NCI-H345 treated with DMSO at 0.1 percent for 48 hours (cell line): ENCODE results near the gene SCARF2.
"Not testable (repeated sequence)": the region's sequence is repeated elsewhere in the genome, so short reads cannot be mapped to it uniquely, and the experiment has no call there.

Experiments used
- DNase-seq: peaks from one replicate; lab custom pipeline; 2025; ENCODE audit not compliant: unreplicated experiment; lab: John Stamatoyannopoulos, UW

SCARF2 gene

DNA sequence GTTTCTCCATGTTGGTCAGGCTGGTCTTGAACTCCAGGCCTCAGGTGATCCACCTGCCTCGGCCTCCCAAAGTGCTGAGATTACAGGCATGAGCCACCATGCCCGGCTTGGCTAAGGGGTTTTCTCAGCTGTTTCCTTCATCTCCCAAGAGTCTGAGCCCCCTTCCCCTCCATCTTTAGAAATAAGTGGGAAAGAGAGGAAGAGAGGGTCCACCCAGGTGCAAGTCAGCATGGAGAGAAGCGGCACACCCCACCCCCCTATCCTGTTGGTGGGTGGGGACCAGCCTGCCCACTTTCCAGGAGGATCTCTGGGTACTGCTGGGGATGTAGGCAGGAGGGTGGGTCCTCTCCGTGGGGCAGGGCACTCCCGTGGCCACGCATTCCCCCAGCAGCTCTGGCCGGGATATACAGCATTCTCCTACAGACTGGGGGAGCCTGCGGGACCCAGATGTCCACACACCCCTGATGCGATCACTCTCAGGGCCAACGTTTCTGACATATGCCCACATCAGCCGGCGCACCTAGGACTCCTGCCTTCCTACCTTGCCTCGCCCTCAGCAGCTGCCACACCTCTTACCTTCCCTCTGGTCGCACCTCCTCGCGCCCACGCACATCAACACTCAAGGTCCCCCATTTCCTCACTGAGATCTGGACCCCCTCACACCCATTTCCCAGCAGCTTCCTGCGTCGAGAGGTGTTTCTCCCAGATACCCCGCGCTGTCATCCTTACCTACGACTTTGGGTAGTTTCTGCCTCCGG, 8.9 kb downstream of the SCARF2 start:
- DNase-seq = no peak

DNA sequence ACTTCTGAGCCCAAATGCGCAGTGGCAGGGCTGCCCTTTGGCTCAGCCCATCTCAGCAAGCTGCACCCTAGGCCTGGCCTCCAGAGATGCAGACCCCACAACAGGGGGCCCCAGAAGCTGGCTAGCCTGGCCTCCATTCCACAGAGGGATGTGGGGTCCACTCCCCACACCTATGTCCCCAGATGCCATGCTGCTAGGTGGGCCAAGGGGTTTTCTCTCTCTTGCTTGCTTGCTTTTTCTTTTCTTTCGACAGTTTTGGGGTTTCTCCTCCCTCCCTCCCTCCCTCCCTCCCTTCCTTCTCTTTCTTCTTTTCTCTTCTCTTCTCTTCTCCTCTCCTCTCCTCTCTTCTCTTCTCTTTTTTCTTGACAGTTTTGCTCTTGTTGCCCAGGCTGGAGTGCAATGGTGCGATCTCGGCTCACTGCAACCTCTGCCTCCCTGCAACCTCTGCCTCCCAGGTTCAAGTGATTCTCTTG, 9.6 kb downstream of the SCARF2 start:
- no peak for DNase-seq

DNA sequence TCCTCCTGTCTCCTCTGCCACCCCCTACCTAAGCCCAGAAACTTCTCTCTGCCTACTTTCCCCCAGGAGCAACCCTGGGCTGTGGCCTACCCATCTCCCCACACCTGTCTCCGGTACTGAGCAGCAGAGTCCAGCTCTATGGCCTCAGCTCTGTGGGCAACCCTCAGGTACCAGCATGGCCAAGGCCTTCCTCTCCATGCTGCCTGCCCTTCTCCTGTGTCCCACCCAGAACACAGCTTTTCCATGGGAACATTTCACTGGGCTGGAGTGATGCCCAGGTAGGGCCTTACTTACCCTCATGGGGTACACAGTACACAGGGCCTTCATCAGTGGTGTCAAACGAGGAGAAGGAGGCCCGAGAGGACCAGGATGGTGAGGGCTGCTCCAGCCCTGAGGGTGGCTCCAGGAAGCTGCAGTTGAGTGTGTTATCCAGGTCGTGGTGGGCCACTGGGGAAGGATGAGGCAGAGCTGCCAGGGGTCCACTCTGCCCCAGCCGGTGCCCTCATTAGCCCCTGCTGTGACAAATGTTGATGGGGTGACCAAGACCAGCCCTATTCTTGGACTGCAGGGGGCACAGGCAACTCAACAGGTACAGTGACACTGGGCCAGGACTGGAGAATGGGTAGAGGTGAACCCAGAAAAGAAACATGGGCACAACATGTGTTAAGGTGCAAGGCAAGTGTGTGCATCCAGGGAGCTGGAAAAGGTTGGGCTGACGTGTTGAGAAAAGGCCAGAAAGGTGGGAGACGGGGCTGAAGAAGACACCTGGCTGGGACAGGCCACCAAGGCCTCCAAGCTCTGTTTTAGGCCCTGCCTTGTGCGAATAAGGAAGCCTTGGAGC, 10.3 kb downstream of the SCARF2 start:
- DNase-seq = no peak

DNA sequence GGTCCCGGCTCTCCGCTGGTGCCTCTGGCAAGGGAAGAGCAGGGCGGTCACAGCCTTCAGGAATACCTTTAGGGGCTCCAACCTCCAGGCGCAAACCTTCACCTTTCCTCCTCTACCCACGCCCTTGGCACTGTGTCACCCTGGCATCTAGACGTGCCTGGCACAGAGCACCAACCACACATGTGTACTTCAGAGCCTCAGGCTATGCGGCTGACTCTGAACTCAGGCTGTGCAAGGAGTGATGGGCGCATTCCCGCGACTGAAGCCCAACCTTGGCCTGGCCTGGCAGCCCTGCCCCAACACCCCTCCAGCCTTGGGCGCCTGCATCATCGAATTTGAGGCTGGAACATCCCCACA, 11.4 kb downstream of the SCARF2 start:
- DNase-seq = no peak

DNA sequence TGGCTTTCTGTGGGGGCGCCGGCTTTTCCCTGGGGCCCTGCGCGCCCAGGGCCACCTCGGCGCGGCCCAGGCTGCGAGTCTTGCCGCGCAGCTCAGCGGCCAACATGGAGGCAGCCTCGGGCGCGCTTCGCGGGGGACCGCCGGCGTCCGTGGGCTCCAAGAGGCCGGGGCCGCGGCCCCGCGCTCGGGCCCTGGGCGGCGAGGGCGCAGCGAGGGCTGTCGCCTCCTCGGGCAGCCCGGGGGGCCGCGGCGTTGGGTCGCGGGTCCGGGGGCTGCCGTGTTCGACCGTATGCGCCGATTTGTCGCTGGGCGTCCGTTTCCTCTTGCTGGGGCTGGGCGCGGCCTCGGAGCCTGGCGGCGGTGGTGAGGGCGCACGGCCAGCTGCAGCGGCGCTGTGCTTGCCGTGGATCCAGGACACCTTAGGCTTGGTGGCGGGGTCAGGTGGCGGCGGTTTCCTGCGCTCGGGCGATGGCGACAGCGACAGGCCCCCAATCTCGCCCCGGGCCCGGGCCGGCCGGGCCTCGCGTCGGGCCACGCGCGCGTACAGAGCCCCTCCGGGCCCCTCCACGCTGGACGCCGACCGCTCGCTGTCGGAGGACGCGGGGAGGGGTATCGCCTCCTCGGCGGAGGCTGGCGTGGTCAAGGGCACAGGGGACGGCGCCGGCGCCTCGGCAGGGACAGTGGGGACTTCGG, 11.9 kb downstream of the SCARF2 start:
- no peak for DNase-seq

DNA sequence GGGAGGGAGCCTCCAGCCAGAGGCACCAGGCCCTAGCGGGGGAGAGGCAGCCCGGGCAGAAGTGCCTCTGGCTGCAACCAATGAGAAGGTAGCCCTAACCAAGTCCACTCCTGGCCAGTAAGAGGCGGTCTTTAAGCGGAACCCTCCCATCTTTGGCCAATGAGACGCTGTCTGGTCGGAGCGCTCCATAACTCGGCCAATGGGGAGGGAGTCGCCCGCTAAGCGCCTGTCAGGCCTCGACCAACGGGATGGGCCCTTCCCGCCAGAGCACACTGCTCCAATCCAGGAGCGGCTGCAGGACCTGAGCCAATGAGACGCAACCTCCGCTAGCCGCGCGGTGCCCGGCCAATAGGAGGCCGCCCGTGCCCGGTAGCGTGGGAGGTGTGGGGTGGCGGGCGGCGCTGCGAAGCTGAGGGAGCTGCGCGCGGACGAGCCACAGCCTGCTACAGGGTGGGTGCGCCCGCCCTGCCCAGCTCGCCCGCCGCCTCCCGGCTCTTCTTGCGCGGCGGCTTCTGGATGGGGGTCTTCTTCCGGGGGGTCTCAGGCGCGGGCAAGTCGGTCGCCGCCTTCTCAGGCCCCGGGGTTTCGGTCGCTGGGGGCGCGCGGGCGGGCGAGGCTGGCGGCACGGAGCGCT, 12.6 kb downstream of the SCARF2 start:
- no peak for DNase-seq

DNA sequence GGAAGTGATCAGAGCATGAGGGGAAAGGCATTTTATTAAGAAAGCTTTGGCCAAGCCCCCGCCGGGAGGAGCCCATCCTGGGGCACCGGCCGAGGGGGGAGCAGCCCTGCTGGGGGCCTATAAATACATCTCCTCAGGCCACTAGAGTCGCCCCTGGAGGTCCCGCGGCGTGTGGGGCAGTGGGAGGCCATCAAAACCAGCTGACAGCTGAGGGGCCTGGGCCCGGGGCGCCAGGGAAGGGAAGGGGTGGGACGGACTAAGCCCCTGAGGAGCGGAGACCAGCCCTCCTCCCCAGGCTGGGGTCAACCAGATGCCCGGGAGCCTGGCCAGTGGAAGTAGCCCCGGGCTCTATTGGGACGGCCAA, 13.1 kb downstream of the SCARF2 start:
- no peak for DNase-seq

DNA sequence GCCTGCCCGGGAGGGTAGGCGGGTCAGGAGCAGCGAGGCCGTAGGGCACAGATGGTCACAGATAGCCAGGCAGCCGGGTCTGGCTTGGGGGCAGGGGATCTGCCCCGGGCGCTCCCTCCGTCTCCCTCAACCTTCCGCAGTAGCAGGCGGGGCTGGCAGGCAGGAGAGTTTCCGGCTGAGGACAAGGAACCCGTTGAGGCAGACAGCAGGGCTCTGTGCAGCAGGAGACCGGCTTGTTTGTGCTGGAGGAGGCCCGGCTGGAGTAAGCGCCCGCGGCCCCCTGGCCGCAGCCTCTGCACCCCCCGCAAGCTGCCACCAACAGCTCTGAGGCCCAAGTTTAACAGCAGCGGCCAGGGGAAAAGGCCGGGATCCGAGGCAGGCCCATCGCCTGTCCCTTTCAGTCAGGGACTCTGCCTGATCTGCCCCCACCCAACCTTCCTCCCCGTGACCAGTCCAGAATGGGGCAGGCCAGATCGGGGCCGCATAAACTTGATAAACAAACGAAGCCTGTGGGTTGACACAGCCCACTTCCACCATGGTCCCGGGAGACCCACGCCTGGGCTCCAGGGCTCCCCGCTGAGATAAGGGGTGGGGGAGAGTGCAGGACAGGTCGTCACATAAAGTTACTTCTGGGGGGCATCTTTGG, 13.6 kb downstream of the SCARF2 start:
- no peak for DNase-seq

DNA sequence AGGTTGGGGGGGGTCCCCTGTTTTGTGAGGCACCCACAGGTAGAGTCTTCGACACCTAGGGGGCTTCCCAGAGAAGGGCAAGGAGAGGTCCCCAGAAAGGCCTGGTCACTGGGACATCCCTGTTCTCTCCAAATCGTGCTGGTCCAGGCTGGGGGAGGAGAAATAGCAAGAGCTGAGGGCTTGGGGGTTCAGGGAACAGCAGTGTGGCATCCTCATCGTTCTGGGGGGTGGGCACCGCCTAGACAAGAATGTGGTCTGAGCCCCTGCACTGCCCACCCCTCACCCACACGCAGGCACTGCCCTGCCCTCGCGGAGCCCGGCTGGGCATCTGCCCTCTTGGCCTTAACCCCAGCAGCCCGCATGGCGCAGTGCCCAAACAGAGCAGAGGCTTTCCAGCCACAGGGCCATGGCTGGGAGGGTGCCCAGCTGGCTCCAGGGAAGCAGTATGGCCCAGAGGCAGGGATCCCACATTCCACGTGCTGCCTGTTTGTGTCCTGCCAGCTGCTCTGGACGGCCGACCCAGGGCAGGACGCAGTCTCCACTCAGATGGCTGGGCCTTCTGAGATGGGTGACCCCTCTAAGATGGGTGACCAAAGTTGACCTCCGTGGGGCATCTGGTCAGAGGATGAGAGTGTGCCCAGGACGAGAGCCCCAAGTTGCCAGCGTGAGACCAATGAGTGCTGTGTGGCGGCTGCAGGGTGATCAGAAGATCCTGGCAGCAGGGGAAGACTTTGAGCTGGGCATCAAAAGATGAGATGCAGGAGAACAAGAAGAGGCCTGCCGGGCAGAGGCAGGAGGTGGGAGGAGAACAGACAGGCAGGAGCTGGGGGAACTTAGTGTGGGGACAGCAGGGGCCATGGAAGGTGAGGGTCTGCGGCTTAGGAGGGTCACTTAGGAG, 14.4 kb downstream of the SCARF2 start:
- no peak for DNase-seq

DNA sequence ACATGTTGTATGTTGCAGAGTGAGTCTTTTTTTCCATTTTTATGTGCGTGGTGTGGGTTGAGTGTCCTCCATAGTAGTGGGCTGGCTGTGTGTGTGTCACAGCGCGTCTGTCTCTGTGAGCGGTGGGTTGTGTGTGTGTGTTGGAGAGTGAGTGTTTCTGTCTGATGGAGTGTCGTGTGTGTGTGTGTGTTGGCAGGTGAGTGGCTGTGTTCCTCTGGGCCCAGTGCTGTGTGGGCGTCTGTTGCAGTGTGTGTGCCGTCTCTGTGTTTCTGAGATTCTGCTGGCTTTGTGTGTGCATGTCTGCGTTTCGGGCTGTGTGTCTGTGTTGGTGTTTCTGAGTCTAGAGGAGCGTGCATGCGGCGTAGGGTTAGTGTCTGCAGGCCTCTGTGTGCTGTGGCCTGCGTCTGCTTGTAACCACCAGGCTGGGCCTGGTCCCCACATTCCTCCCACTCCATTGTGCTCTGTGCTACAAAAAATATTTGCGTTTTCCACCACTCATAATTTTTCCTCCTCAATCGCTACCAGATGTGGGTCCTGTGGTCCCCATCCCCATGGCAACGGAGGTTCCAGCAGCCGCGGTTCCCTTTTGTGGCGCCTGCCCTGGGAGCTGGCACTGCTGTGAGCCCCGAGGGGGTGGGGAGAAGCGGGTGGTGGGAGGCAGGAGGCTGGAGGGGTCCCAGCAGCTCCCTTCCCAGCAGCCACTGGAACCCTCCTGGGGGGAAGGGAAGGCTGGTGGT, 15.2 kb downstream of the SCARF2 start:
- DNase-seq = no peak

DNA sequence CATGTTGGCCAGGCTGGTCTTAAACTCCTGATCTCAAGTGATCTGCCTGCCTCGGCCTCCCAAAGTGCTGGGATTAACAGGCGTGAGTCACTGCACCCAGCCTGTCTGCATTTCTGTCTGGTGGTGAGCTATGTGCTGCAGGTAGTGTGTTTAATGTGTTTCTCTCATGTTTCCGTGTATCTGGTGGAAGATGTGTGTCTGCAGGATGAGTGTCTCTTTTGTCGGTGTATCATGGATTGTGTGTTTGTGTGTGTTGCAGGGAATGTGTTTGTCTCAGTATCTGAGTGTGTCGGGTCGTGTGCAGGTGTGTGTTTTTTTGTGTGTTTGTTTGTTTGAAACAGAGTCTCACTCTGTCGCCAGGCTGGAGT, 16.1 kb downstream of the SCARF2 start:
- DNase-seq = no peak

DNA sequence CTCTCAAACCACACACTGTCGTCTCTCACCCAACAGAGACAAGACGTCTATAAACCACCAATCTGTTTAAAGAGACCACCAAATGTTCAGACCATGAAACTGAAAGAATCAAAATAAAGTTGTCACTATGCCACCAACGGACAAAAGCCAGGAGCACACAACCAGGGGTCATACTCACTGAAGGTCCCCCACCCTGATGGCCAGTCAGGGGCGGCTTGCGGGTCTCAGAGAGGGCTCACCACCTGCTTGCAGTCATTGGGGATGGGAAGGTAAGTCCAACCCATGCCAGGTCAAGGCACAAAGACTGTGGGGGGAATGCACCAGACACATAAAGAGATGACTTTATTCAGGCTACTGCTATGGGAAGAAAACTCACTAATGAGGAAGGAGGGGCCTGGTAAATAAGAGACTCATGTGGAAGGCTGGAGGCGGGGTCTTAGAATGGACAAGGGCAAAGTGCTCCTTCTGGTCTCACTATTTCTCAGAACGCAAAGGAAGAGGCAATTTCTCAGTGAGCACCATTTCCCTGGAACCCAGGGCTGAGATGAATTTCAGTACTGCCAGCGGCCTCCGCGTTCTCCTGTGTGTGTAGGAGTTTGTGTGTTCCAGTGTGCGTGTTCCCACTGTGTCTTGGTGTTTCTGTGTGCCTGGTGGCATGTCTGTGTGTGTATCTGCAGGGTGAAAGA, 17.3 kb downstream of the SCARF2 start:
- no peak for DNase-seq

DNA sequence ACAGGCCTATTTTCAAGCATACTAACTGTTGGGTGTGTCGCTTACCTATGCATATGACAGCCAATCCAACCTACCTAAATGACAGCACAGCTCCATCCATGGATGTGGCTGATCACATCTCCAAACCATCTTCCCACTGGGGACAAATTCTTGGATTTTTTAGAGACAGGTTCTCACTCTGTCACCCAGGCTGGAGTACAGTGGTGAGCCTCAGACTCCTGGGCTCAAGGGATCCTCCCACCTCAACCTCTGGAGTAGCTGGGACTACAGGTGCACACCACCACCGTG, 18.0 kb downstream of the SCARF2 start:
- DNase-seq = no peak

DNA sequence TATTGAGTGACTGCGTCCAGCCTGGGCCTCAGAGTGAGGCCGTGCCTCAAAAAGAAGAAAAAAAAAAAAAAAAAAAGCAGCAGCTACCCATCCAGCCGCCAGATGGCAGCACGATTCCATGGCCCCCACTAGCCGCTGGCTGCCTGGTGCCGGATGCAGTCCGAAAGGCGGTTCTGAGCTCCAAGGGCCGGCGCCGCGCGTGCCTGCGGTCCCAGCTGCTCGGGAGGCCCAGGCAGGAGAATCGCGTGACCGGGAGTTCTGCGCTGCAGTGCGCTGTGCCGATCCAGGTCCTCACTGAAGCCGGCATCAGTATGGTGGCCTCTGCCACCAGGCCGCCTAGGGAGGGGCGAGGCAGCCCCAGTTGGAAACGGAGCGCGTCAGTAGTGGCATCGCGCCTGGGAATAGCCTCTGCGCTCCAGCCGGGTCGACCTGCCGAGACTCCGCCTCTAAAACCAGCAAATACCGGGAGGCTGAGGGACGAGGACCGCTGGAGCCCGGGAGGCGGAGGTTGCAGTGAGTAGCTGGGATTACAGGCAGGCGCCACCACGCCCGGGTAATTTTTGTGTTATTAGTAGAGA, 19.3 kb downstream of the SCARF2 start:
- peak; percentile 44 for DNase-seq

DNA sequence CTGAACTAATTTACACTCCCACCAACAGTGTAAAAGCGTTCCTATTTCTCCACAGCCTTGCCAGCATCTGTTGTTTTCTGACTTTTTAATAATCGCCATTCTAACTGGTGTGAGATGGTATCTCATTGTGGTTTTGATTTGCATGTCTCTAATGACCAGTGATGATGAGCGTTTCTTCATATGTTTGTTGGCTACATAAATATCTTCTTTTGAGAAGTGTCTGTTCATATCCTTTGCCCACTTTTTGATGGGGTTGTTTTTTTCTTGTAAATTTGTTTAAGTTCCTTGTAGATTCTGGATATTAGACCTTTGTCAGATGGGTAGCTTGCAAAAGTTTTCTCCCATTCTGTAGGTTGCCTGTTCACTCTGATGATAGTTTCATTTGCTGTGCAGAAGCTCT, 21.9 kb downstream of the SCARF2 start:
- DNase-seq = not testable (repeated sequence)

DNA sequence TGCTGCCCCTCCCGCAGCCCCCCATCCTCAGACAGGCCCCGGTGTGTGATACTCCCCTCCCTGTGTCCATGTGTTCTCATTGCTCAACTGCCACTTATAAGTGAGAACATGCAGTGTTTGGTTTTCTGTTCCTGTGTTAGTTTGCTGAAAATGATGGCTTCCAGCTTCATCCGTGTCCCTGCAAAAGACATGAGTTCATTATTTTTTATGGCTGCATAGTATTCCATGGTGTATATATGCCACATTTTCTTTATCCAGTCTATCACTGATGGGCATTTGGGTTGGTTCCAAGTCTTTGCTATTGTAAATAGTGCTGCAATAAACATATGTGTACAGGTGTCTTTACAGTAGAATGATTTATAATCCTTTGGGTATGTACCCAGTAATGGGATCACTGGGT, 22.4 kb downstream of the SCARF2 start:
- not testable (repeated sequence) for DNase-seq

DNA sequence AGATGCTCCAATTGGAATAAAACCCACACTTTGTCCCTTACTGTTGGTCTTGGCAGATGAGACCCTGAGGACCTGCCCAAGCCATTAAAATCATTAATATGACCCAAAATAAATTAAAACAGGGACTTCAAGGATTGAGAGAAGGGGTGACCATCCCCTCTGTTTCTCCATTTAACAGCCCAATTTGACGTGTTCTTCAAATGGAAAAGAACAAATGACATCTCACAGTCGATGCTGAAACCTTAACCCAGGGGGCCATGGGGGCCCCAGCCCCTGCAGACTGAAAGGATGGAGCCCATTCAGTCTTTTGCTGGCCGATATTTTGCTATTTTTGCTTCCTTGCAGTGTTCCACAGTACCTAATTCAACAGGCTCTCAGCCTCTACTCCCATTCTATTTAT, 23.2 kb downstream of the SCARF2 start:
- no peak for DNase-seq

DNA sequence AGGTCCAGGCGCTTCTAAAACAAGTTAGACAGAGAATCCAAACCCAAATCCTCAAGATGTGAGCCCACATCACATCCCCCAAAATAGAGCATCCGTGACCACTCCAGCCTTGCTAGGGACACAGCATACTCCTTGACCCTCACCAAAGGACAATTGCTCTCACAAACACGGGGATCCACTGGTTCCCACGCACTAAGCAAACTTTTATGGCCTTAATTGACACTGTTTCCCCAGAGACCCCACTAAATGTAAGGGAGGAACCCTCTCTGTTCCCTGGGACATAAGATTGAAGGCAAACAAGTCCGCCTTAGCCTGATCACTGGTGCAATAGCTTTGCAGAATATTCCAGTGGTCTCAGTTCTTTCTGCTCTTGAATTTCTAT, 23.6 kb downstream of the SCARF2 start:
- no peak for DNase-seq
